Measurements from ENCODE around the gene CASS4. TPM values are rescaled to one million over a fixed set of nuclear protein-coding genes. Genes with fewer than 3 reads are reported as not detected.

CASS4 gene
- total and polyA plus RNA-seq, 4 donors: 0.26 to 1.6 (median 1.1) TPM

DNA sequence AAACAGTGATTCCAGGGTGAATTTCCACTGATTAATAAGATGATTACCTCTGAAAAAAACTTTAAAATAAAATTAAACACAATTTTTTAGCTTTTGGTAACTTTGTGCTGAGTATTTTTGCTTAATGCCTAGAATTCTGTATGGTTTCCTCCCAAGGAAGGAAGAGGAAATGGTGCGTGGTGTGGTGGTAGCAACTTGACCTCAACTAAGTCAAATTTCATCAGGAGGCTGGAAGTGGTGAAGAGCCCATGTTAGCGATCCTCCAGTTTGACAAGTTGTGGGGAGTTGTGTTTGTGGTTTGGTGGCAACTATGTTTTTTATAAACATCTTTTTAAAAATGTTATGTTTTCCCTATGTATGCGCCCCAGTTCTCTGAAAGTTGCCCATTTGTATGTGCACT is 51.4 kb downstream of the CASS4 start:
- Histone ChIP-seq H3K27ac (ENCODE audit: low read depth in 1 of 2, low read length in 2 of 2) (no peak overlapping the region), H3K9me3 (ENCODE audit: control insufficient read depth in 4 of 4, low read length in 3 of 4) (no peaks in the 10 kb centered on the region), H3K9ac (ENCODE audit: low read depth in 1 of 2, low read length in 2 of 2) (no peak overlapping the region), H3K4me1 (ENCODE audit: control insufficient read depth in 4 of 4, insufficient read depth in 4 of 4, low read length in 3 of 4) (peaks cover 0 to 6% (median 2%) of the 10 kb centered on the region in 4 donors), H3K36me3 (ENCODE audit: control insufficient read depth in 4 of 4, insufficient read depth in 3 of 4, low read depth in 1 of 4, low read length in 3 of 4) (peaks cover 0 to 3% (median 2%) of the 10 kb centered on the region in 4 donors), H3K4me3 (ENCODE audit: low read depth in 1 of 3, low read length in 3 of 3) (no peak overlapping the region), H3K27me3 (ENCODE audit: control insufficient read depth in 4 of 4, insufficient read depth in 4 of 4, low read length in 3 of 4) (no peaks in the 10 kb centered on the region)
- TF ChIP-seq YY1 (IDR thresholded peaks at IDR 0.05) (no peak), RXRA (IDR thresholded peaks at IDR 0.05) (no peak), FOXA1 (IDR thresholded peaks at IDR 0.05) (no peak), HNF4A (conservative IDR thresholded peaks at IDR 0.05) (no peak), TAF1 (conservative IDR thresholded peaks at IDR 0.05) (no peak), HNF4G (IDR thresholded peaks at IDR 0.05) (no peak), FOXA2 (IDR thresholded peaks at IDR 0.05) (no peak), CTCF (IDR thresholded peaks at IDR 0.05; ENCODE audit: low read depth, low read length, missing input control) (no peak), EGR1 (IDR thresholded peaks at IDR 0.05; ENCODE audit: low read depth in 2 of 2) (no peak), JUND (IDR thresholded peaks at IDR 0.05) (no peak), NR2F2 (IDR thresholded peaks at IDR 0.05) (no peak), GABPA (IDR thresholded peaks at IDR 0.05 in 1 of 2, conservative IDR thresholded peaks at IDR 0.05 in 1 of 2) (no peak), REST (IDR thresholded peaks at IDR 0.05) (no peak), ATF3 (IDR thresholded peaks at IDR 0.05) (no peak), RAD21 (IDR thresholded peaks at IDR 0.05) (no peak), SP1 (IDR thresholded peaks at IDR 0.05) (no peak)
- TF ChIP-seq, protein P1, sequence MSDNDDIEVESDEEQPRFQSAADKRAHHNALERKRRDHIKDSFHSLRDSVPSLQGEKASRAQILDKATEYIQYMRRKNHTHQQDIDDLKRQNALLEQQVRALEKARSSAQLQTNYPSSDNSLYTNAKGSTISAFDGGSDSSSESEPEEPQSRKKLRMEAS (IDR thresholded peaks at IDR 0.05): no peak
- TF ChIP-seq, protein P2, sequence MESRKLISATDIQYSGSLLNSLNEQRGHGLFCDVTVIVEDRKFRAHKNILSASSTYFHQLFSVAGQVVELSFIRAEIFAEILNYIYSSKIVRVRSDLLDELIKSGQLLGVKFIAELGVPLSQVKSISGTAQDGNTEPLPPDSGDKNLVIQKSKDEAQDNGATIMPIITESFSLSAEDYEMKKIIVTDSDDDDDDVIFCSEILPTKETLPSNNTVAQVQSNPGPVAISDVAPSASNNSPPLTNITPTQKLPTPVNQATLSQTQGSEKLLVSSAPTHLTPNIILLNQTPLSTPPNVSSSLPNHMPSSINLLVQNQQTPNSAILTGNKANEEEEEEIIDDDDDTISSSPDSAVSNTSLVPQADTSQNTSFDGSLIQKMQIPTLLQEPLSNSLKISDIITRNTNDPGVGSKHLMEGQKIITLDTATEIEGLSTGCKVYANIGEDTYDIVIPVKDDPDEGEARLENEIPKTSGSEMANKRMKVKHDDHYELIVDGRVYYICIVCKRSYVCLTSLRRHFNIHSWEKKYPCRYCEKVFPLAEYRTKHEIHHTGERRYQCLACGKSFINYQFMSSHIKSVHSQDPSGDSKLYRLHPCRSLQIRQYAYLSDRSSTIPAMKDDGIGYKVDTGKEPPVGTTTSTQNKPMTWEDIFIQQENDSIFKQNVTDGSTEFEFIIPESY (IDR thresholded peaks at IDR 0.05): no peak
- WGBS: 72% methylated on average over 3 of the region's 3 CpGs
- DNase-seq (ENCODE audit: low spot score): no peak
